ENCODE data around the gene TAS1R3.

- TF ChIP-seq EZH2phosphoT487 (IDR thresholded peaks at IDR 0.05; ENCODE audit: borderline replicate concordance) (no peak), SRF (IDR thresholded peaks at IDR 0.05; ENCODE audit: low read depth) (no peak), CEBPB (IDR thresholded peaks at IDR 0.05; ENCODE audit: low read depth) (no peak), SP1 (IDR thresholded peaks at IDR 0.05; ENCODE audit: low read depth) (no peak)
These were observed 40.3 kb downstream of the TAS1R3 start for GRCh38 chr1:1371364-1371745.

Data from HCT116 (cell line).